ENCODE results near the gene LILRA6.

LILRA6 gene

DNA sequence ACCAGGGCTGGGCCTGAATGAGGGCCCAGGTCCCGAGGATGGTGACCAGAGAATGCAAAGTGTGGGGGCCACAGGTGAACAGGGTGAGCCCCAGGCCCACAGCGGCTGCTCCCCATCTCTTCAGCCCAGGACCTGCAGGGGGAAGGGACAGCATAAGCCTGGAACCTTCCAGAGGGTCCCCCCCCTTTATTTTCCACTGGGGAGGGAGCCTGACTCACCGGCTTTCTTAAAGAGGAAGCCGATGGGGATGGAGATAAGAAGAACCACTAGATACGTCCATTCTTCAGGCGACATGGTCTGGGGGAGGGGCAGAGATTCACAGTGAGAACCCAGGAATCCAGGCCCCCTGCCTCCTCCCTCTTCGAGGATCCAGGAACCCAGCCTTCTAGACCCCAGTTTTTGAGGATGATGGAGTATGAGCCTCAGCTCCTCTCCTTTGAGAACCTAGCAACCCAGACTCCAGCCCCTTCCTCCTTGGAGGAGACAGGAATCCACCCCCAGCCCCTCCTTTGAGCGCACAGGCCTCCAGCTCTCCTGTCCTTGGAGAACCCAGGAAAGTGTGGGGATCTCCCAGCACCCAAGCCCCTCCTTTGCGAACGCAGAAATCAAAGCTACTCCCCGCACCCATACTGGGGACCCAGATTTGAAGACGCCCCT, 54.2 kb downstream of the LILRA6 start:
- no peak for DNase-seq (ENCODE audit: extremely low spot score)
- ChIA-PET CTCF (interaction anchor here (0.5 to 1.1 kb wide), 3 partner anchors 52 to 399 kb away, joined by 3 to 4 read pairs (median 4); no protein-coding TSS in a partner anchor), POLR2A (interaction anchor here (1.2 to 5.7 kb wide), 7 partner anchors 9 to 51 kb away, joined by 3 to 76 read pairs (median 11); partner anchors contain the start of genes CNOT3, RPS9 and TMC4)
- TF ChIP-seq SP1 (IDR thresholded peaks at IDR 0.05) (no peak), FOXA1 (IDR thresholded peaks at IDR 0.05) (no peak)

- CTCF ChIA-PET: no interaction called here
- POLR2A ChIA-PET: interaction anchor here (5.7 kb wide), 1 partner anchor 21 kb away, joined by 46 read pairs; no protein-coding TSS in a partner anchor
- TF ChIP-seq TARDBP (IDR thresholded peaks at IDR 0.05): no peak
- no peak for TF ChIP-seq SP1 (IDR thresholded peaks at IDR 0.05)
- no peak for TF ChIP-seq ZNF384 (IDR thresholded peaks at IDR 0.05)
- TF ChIP-seq L3MBTL2 (conservative IDR thresholded peaks at IDR 0.05): no peak
- TF ChIP-seq HDGF (IDR thresholded peaks at IDR 0.05; ENCODE audit: borderline replicate concordance): no peak
- TF ChIP-seq FOXM1 (IDR thresholded peaks at IDR 0.05; ENCODE audit: borderline replicate concordance): no peak
- no peak for TF ChIP-seq NFRKB (IDR thresholded peaks at IDR 0.05)
- TF ChIP-seq FOXA1 (IDR thresholded peaks at IDR 0.05): no peak
- no peak for TF ChIP-seq SUZ12 (IDR thresholded peaks at IDR 0.05)
- no peak for TF ChIP-seq LEF1 (IDR thresholded peaks at IDR 0.05; ENCODE audit: borderline replicate concordance)
- no peak for TF ChIP-seq PKNOX1 (IDR thresholded peaks at IDR 0.05)
- TF ChIP-seq ELF4 (IDR thresholded peaks at IDR 0.05): no peak
- TF ChIP-seq ARNT (IDR thresholded peaks at IDR 0.05): no peak
- no peak for DNase-seq (ENCODE audit: extremely low spot score)
These were observed 55.6 kb downstream of the LILRA6 start for GRCh38 chr19:54186934-54187381.

All from HEK293T (cell line).